PC-3 (cell line): Measurements from ENCODE around the gene AGPAT3. TPM values are rescaled to one million over a fixed set of nuclear protein-coding genes. Genes with fewer than 3 reads are reported as not detected.
A peak's percentile ranks its signal among the peaks of the same experiment; 100 is the strongest.

Source experiments
- ATAC-seq: fragments of 200-7000 bp; cut with Tn5 transposase; 2 replicates; pipeline ENCODE4 v1.9.1; 2020; ENCODE audit warnings: mild to moderate bottlenecking, moderate library complexity
- BruUV-seq: library from RNA; stranded (reverse); fragments of 400-500 nt; replicated peaks from 2 replicates; lab custom pipeline; 2021; lab: Mats Ljungman, UMichigan
- CTCF ChIA-PET: fragments of 300-600 bp; sonication (Branson Sonifier 250); formaldehyde crosslinking; loops from one replicate; lab custom pipeline; 2022; ENCODE audit warnings: antibody characterized with exemption; lab: Charles Lee
- POLR2A ChIA-PET: fragments of 300-600 bp; sonication (Branson Sonifier 250); formaldehyde crosslinking; loops from one replicate; lab custom pipeline; 2022; ENCODE audit warnings: antibody characterized with exemption; ENCODE audit not compliant: unreplicated experiment; lab: Charles Lee
- DNase-seq: peaks from one replicate; pipeline ENCODE4 v3.0.0-alpha.2; 2015
- H2AFZ ChIP-seq: fragments of 300-600 bp; sonication (generic); 2 replicates; pipeline ENCODE4 v1.6.0; 2016; ENCODE audit warnings: antibody characterized with exemption, low read length
- H3F3A ChIP-seq: fragments of 300-600 bp; sonication (generic); one replicate; pipeline ENCODE4 v1.6.0; 2017; ENCODE audit warnings: antibody characterized with exemption, low read length, control low read depth, mild to moderate bottlenecking; ENCODE audit not compliant: unreplicated experiment
- H3K27ac ChIP-seq: fragments of 300-600 bp; sonication (generic); 2 replicates; pipeline ENCODE4 v1.5.1; 2016; ENCODE audit warnings: mild to moderate bottlenecking, low read length
- H3K27me3 ChIP-seq: fragments of 300-600 bp; sonication (generic); 2 replicates; pipeline ENCODE4 v1.6.1; 2016; ENCODE audit warnings: low read length, mixed read lengths
- H3K36me3 ChIP-seq: fragments of 300-600 bp; sonication (generic); 2 replicates; pipeline ENCODE4 v1.6.1; 2016; ENCODE audit warnings: low read depth, mixed run types, low read length, mixed read lengths
- H3K4me1 ChIP-seq: fragments of 300-600 bp; sonication (generic); 2 replicates; pipeline ENCODE4 v1.5.1; 2016; ENCODE audit warnings: low read length; ENCODE audit not compliant: insufficient read depth
- H3K4me2 ChIP-seq: fragments of 300-600 bp; sonication (generic); 2 replicates; pipeline ENCODE4 v1.6.0; 2016; ENCODE audit warnings: low read length
- H3K4me3 ChIP-seq: fragments of 300-600 bp; sonication (generic); 2 replicates; pipeline ENCODE4 v1.5.1; 2016; ENCODE audit warnings: mild to moderate bottlenecking, low read length, mixed read lengths
- H3K79me2 ChIP-seq: fragments of 300-600 bp; sonication (generic); 2 replicates; pipeline ENCODE4 v1.6.1; 2017; ENCODE audit warnings: low read length, mixed read lengths
- H3K9ac ChIP-seq: fragments of 300-600 bp; sonication (generic); 2 replicates; pipeline ENCODE4 v1.6.0; 2016; ENCODE audit warnings: mild to moderate bottlenecking, low read length
- H3K9me2 ChIP-seq: fragments of 300-600 bp; sonication (generic); replicated peaks from 2 replicates; pipeline ENCODE4 v1.6.1; 2016; ENCODE audit warnings: mixed run types, low read length, mixed read lengths
- H3K9me3 ChIP-seq: fragments of 300-600 bp; sonication (generic); 2 replicates; pipeline ENCODE4 v1.6.1; 2016; ENCODE audit warnings: low read length, mixed read lengths
- H4K20me1 ChIP-seq: fragments of 300-600 bp; sonication (generic); 2 replicates; pipeline ENCODE4 v1.6.1; 2016; ENCODE audit warnings: low read length, mixed read lengths
- CTCF ChIP-seq: fragments of 300-600 bp; sonication (generic); conservative IDR thresholded peaks from 2 replicates; pipeline ENCODE4 v1.5.1; 2017; ENCODE audit warnings: antibody characterized with exemption, low read depth, mild to moderate bottlenecking, low read length
- EZH2 ChIP-seq: fragments of 300-600 bp; sonication (generic); IDR thresholded peaks from one replicate; pipeline ENCODE4 v1.6.1; 2017; ENCODE audit warnings: antibody characterized with exemption, mild to moderate bottlenecking, low read length; ENCODE audit not compliant: unreplicated experiment
- EZH2phosphoT487 ChIP-seq: fragments of 300-600 bp; sonication (generic); IDR thresholded peaks from 2 replicates; pipeline ENCODE4 v1.6.1; 2018; ENCODE audit warnings: mild to moderate bottlenecking, antibody characterized with exemption, low read length, borderline replicate concordance
- intact Hi-C: fragments of 100-400 bp; cut with micrococcal nuclease; formaldehyde crosslinking; loops from 2 replicates; pipeline ENCODE4 v1.9.0; 2023
- total RNA-seq: library from RNA; depleted of rRNA; stranded (reverse); fragments of >200 nt; gene quantifications from 2 replicates; pipeline ENCODE4 v1.2.3, GENCODE V29; 2014

Gene AGPAT3
- total RNA-seq, 1 experiment from 2014 or later: 76.1 TPM

DNA sequence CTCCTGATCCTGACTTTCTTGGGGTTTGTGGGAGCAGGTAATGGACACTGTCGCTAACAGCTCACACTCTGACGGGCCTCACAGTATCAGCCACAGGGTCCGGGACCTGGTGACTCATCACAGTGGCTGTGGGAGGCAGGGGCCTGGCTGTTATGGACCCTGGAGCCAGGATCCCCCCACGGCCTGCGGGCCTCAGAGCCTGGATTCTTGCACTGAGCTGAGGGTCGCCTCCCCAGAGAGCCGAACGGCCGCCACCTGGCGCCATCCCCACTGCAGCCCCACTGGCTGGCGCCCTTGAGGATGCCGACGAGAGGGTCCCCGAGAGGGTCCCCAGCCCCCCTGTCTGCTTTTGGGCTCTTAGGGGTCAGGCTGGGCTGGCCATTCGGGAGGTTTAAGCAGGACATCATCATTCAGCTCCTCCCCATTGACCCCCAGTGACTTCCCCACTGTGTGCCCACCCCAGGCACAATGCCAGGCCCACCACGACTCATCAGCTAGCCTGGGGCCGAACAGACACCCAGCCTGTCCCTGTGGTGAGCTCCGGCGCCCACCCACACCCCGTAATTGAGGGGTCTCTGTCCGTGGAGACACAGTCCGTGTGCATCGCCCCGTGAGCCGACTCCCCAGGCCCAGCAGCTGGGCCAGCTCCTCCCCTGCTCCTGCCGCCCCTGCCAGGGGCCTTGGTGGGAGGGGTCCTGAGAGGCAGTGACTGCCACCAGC is 116.3 kb downstream of the AGPAT3 start:
- Histone ChIP-seq H3K79me2 (no peaks in the 10 kb centered on the region), H3K36me3 (no peaks in the 10 kb centered on the region; the same call in 1 of the 2 replicates), H3K27ac (peak overlapping the region; percentile 82), H2AFZ (peak overlapping the region; percentile 45; the same call in 1 of the 2 replicates), H3K9ac (peak overlapping the region; percentile 23; the same call in 1 of the 2 replicates), H4K20me1 (no peaks in the 10 kb centered on the region), H3K9me2 (no peaks in the 10 kb centered on the region), H3K9me3 (no peaks in the 10 kb centered on the region), H3F3A (no peaks in the 10 kb centered on the region), H3K27me3 (no peaks in the 10 kb centered on the region), H3K4me3 (no peak overlapping the region), H3K4me1 (peaks cover 35% of the 10 kb centered on the region), H3K4me2 (peak overlapping the region; percentile 81)
- BruUV-seq: no TSS peak
- TF ChIP-seq EZH2phosphoT487 (no peak), EZH2 (no peak), CTCF (no peak)
- ChIA-PET POLR2A (interaction anchor here (0.7 kb wide), 1 partner anchor 12 kb away, joined by 3 read pairs; no protein-coding TSS in a partner anchor), CTCF (interaction anchor here (0.6 kb wide), 1 partner anchor 47 kb away, joined by 3 read pairs; no protein-coding TSS in a partner anchor)
- peak; percentile 9 for ATAC-seq
- DNase-seq: no peak
- intact Hi-C loops: no loop called here

DNA sequence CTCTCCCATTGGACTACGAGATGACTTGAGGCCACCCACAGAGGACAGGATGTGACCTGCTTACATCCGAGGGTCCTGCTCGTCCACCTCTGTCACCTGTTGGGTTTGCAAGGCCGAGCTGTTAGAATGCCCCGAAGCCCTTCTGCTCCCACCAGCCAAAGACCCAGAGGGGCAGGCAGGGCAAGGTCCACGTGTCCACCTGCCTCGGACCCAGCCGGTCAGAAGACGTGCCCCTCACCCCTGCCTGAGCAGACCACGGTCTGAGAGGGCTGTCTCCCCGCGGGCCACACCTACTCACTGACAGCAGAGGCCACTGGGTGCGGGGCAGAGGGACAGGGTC is 116.8 kb downstream of the AGPAT3 start:
- H3K27me3 ChIP-seq: no peaks in the 10 kb centered on the region
- POLR2A ChIA-PET: no interaction called here
- TF ChIP-seq EZH2phosphoT487 (no peak), EZH2 (no peak), CTCF (no peak)
- intact Hi-C loops: no loop called here
- no peaks in the 10 kb centered on the region for H3K79me2 ChIP-seq
- no peaks in the 10 kb centered on the region; the same call in 1 of the 2 replicates for H3K36me3 ChIP-seq
- no peak for DNase-seq
- H3K4me3 ChIP-seq: no peak overlapping the region
- H3F3A ChIP-seq: no peaks in the 10 kb centered on the region
- no peak overlapping the region for H3K27ac ChIP-seq
- peaks cover 34% of the 10 kb centered on the region for H3K4me1 ChIP-seq
- H3K9ac ChIP-seq: no peak overlapping the region
- CTCF ChIA-PET: no interaction called here
- no peaks in the 10 kb centered on the region for H4K20me1 ChIP-seq
- H3K4me2 ChIP-seq: no peak overlapping the region
- no peak for ATAC-seq
- H3K9me2 ChIP-seq: no peaks in the 10 kb centered on the region
- BruUV-seq: no TSS peak
- no peaks in the 10 kb centered on the region for H3K9me3 ChIP-seq
- H2AFZ ChIP-seq: no peak overlapping the region

DNA sequence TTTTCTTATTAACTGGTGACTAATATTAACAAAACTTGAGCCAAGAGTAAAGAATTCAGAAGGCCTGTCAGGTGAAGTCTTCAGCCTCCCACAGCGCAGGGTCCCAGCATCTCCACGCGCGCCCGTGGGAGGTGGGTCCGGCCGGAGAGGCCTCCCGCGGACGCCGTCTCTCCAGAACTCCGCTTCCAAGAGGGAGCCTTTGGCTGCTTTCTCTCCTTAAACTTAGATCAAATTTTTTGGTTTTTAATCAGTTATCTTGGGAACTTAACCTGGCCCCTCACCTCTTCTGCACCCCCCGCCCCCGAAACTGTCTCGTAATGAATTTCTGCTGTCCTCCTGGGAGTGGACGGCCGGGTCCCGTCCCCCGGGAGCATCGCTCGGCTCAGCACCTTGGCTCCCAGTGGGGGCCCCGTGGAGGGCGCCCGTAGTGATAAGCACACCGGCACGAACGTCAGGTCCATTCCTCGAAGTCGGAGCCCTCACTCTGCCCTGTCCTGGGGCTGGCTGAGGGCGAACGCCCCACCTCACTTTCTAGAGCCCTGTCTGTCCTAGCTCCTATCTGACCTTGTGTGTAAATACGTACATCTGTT is 117.6 kb downstream of the AGPAT3 start:
- Histone ChIP-seq H2AFZ (no peak overlapping the region), H3K27ac (no peak overlapping the region), H3K79me2 (no peaks in the 10 kb centered on the region), H3K9me3 (no peaks in the 10 kb centered on the region), H3K4me2 (no peak overlapping the region), H3K36me3 (no peaks in the 10 kb centered on the region; the same call in 1 of the 2 replicates), H3K9ac (no peak overlapping the region), H3K9me2 (no peaks in the 10 kb centered on the region), H3K27me3 (no peaks in the 10 kb centered on the region), H3K4me3 (no peak overlapping the region), H3K4me1 (peaks cover 27% of the 10 kb centered on the region), H3F3A (no peaks in the 10 kb centered on the region), H4K20me1 (no peaks in the 10 kb centered on the region)
- ATAC-seq: no peak
- BruUV-seq: TSS peak; percentile 9
- no peak for TF ChIP-seq EZH2phosphoT487
- TF ChIP-seq CTCF: no peak
- TF ChIP-seq EZH2: no peak
- DNase-seq: no peak
- ChIA-PET POLR2A (no interaction called here), CTCF (no interaction called here)
- intact Hi-C loops: no loop called here
